K562 (cell line): ENCODE measurements around the gene POLR3GL. TPM values are rescaled to one million over a fixed set of nuclear protein-coding genes. Genes with fewer than 3 reads are reported as not detected.
A peak's percentile ranks its signal among the peaks of the same experiment; 100 is the strongest.

Experiments used
- EGR1 ChIP-seq: fragments of 450-650 bp; conservative IDR thresholded peaks from 2 replicates; pipeline ENCODE4 v1.6.1; 2017; ENCODE audit warnings: mild to moderate bottlenecking
- ELF1 ChIP-seq: fragments of 200-800 bp; sonication (Bioruptor generic); IDR thresholded peaks from 2 replicates; pipeline ENCODE4 v1.6.1; 2016; ENCODE audit warnings: missing genetic modification characterization, missing compliant biosample characterization
- GTF2B ChIP-seq: IDR thresholded peaks from 2 replicates; pipeline ENCODE4 v1.6.1; 2011; ENCODE audit not compliant: insufficient read length; ENCODE audit errors: extremely low read depth
- GTF2F1 ChIP-seq: IDR thresholded peaks from 2 replicates; pipeline ENCODE4 v1.6.1; 2011; ENCODE audit warnings: low read depth, low read length, improper control_type of control experiment
- HINFP ChIP-seq: fragments of 450-650 bp; conservative IDR thresholded peaks from 2 replicates; pipeline ENCODE4 v1.6.1; 2016; ENCODE audit warnings: missing genetic modification characterization, low read depth, mild to moderate bottlenecking, control low read depth, missing compliant biosample characterization
- HNRNPK ChIP-seq: fragments of 200-400 bp; formaldehyde crosslinking; IDR thresholded peaks from one replicate; pipeline ENCODE4 v1.6.1; 2018; ENCODE audit warnings: mild to moderate bottlenecking, low read depth, low read length; ENCODE audit not compliant: poor library complexity, severe bottlenecking
- JUNB ChIP-seq: fragments of 450-650 bp; formaldehyde crosslinking; conservative IDR thresholded peaks from 2 replicates; pipeline ENCODE4 v1.4.0; 2020; ENCODE audit warnings: mild to moderate bottlenecking
- MAX ChIP-seq: sonication (generic); formaldehyde crosslinking; IDR thresholded peaks from 2 replicates; pipeline ENCODE4 v1.9.0; 2022; ENCODE audit warnings: mild to moderate bottlenecking, missing genetic modification reagents
- MIER1 ChIP-seq: fragments of 450-650 bp; IDR thresholded peaks from 2 replicates; pipeline ENCODE4 v1.6.1; 2016; ENCODE audit warnings: antibody characterized with exemption, mild to moderate bottlenecking, low read depth
- NCOA1 ChIP-seq: fragments of 450-650 bp; IDR thresholded peaks from 2 replicates; pipeline ENCODE4 v1.6.1; 2016; ENCODE audit warnings: low read depth
- STAT5B ChIP-seq: fragments of 250-450 bp; sonication (Bioruptor Pico); IDR thresholded peaks from 2 replicates; pipeline ENCODE4 v1.8.0; 2021; ENCODE audit warnings: mild to moderate bottlenecking, inconsistent platforms
- ZBTB12 ChIP-seq: fragments of 250-450 bp; sonication (Bioruptor Pico); IDR thresholded peaks from 2 replicates; pipeline ENCODE4 v1.4.0; 2020
- ZNF124 ChIP-seq: sonication (generic); formaldehyde crosslinking; IDR thresholded peaks from 2 replicates; pipeline ENCODE4 v1.8.1; 2022; ENCODE audit warnings: missing genetic modification reagents
- ZNF511 ChIP-seq: sonication (generic); formaldehyde crosslinking; IDR thresholded peaks from 2 replicates; pipeline ENCODE4 v1.8.0; 2022; ENCODE audit warnings: mild to moderate bottlenecking, missing genetic modification reagents
- ZNF592 ChIP-seq: fragments of 450-650 bp; IDR thresholded peaks from 2 replicates; pipeline ENCODE4 v1.6.1; 2017; ENCODE audit warnings: antibody characterized with exemption, mild to moderate bottlenecking
- ZNF655 ChIP-seq: fragments of 250-450 bp; sonication (Bioruptor Pico); IDR thresholded peaks from 2 replicates; pipeline ENCODE4 v1.5.0; 2021
- ZNF696 ChIP-seq: fragments of 250-450 bp; sonication (Bioruptor Pico); conservative IDR thresholded peaks from 2 replicates; pipeline ENCODE4 v1.4.0; 2020; ENCODE audit warnings: mild to moderate bottlenecking, moderate library complexity
- polyA plus RNA-seq, 8 experiments: library from polyadenylated mRNA; depleted of rRNA in 4 of 8; stranded (reverse) in 5 of 8; unstranded in 3 of 8; fragments of >200 nt; fragmentation: Nextera tagmentation in 2 of 8; fragmentation: Illumina TruSeq in 1 of 8; extraction: Ambion mirVana in 2 of 8; extraction: Trizol in 1 of 8; gene quantifications; 2 replicates each; pipeline versions ENCODE4 v1.2.1 to v1.2.3, GENCODE V29; 2011 to 2014; ENCODE audit warnings: inconsistent platforms in 1 of 8, missing spikeins in 1 of 8
- total RNA-seq, 7 experiments: library from RNA; depleted of rRNA in 6 of 7; stranded (reverse); fragments of >200 nt in 6 of 7; fragmentation: Illumina TruSeq in 2 of 7; extraction: Trizol in 2 of 7; gene quantifications; 2 replicates each; pipeline versions ENCODE4 v1.2.1 to v1.2.3, GENCODE V29; 2011 to 2021; ENCODE audit warnings: low replicate concordance in 1 of 7

The POLR3GL gene
- total and polyA plus RNA-seq, 9 of the 15 experiments (the other 6 are each of a cell fraction or from before 2014, with no cell fraction given) = 14.6 to 48.4 (median 38.2) TPM

GRCh38 chr1:145927063-145927886 is 37.2 kb upstream of the POLR3GL start, which contains the start of gene RBM8A (continued):
- TF ChIP-seq ZNF592 = 0 out of 2 replicates have a peak, but pooled peaks have one; percentile 46
- peak; percentile 63 for TF ChIP-seq EGR1
- no peak for TF ChIP-seq GTF2B
- TF ChIP-seq ZNF655 (CRISPR knock-in tag) = no peak
- peak; percentile 71; the same call in 1 of the 2 replicates for TF ChIP-seq MIER1
- peak; percentile 76; the same call in 1 of the 2 replicates for TF ChIP-seq ZNF511 (CRISPR knock-in tag)
- TF ChIP-seq MAX (CRISPR knock-in tag) = peak; percentile 63; the same call in 1 of the 2 replicates
- no peak for TF ChIP-seq STAT5B
- no peak for TF ChIP-seq ZNF124 (CRISPR knock-in tag)
- no peak for TF ChIP-seq ZNF696 (CRISPR knock-in tag)
- TF ChIP-seq GTF2F1 = peak; percentile 53; the same call in 1 of the 2 replicates
- TF ChIP-seq ZBTB12 (CRISPR knock-in tag) = peak; percentile 72; the same call in 1 of the 2 replicates
- peak; percentile 69; the same call in 1 of the 2 replicates for TF ChIP-seq NCOA1
- TF ChIP-seq JUNB (CRISPR knock-in tag) = no peak
- TF ChIP-seq ELF1 (tag) = peak; percentile 94
- TF ChIP-seq HINFP (tag) = peak; percentile 74; the same call in 1 of the 2 replicates
- no peak for TF ChIP-seq HNRNPK
